Stimulated activated CD8-positive, alpha-beta memory T cell treated with anti-CD3 and anti-CD28 coated beads, Interleukin-12 subunit alpha, Interleukin-12 subunit beta, amount 100 ng/mL, for 1 hour (primary cell): ENCODE measurements around the gene SNX15.

Experiments used
- DNase-seq: peaks from one replicate; pipeline ENCODE4 v3.0.0-alpha.2; 2020; ENCODE audit warnings: low read depth

The SNX15 gene

GRCh38 chr11:65084598-65085375, 57.5 kb downstream of the SNX15 start:
- DNase-seq: no peak

GRCh38 chr11:65085446-65085845, 58.2 kb downstream of the SNX15 start:
- no peak for DNase-seq

- DNase-seq: no peak
Observed at GRCh38 chr11:65086809-65087208, 59.6 kb downstream of the SNX15 start.

- no peak for DNase-seq
Observed at GRCh38 chr11:65087216-65087615, 60.0 kb downstream of the SNX15 start.

- DNase-seq: no peak
Observed at GRCh38 chr11:65087827-65088226, 60.6 kb downstream of the SNX15 start.

DNA sequence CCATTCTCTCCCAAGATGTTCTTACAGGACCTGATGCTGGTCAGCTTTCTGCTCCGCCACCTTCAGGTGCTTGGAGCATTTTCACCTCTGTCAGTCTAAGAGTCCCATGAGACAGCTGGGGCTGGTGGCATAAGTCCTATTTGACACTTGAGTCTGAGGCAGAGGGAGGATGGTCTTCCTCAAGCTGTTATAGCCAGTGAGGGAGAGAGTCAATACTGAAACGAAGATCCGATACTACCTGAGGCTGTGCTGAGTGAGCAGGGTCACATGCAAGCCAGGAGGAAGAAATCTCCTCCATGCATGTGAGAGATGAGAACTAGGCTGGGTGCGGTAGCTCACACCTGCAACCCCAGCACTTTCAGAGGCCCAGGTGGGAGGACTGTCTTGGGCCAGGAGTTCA, 62.4 kb downstream of the SNX15 start:
- no peak for DNase-seq
